Measurements from ENCODE around the gene AOC3.
"Not testable (repeated sequence)": the region's sequence is repeated elsewhere in the genome, so short reads cannot be mapped to it uniquely, and the experiment has no call there.

The AOC3 gene

GRCh38 chr17:42886283-42887176 lies 35.5 kb downstream of the AOC3 start:
- H3K4me3 Mint-ChIP-seq, result no peak overlapping the region
- no peaks in the 10 kb centered on the region for H3K36me3 Mint-ChIP-seq (ENCODE audit: low read depth)
- H3K9me3 Mint-ChIP-seq, result no peaks in the 10 kb centered on the region
- no peaks in the 10 kb centered on the region for H3K4me1 Mint-ChIP-seq (ENCODE audit: low read depth)
- no peaks in the 10 kb centered on the region for H3K27me3 Mint-ChIP-seq
- no peak overlapping the region for H3K27ac Mint-ChIP-seq

GRCh38 chr17:42889809-42890208 lies 38.8 kb downstream of the AOC3 start:
- Mint-ChIP-seq H3K36me3 (ENCODE audit: low read depth) (no peaks in the 10 kb centered on the region), H3K27ac (no peak overlapping the region), H3K4me3 (no peak overlapping the region), H3K9me3 (no peaks in the 10 kb centered on the region), H3K27me3 (peaks cover 4% of the 10 kb centered on the region), H3K4me1 (ENCODE audit: low read depth) (no peaks in the 10 kb centered on the region)

- no peak overlapping the region for H3K27ac Mint-ChIP-seq
- peaks cover 4% of the 10 kb centered on the region for H3K27me3 Mint-ChIP-seq
- H3K9me3 Mint-ChIP-seq, result no peaks in the 10 kb centered on the region
- no peak overlapping the region for H3K4me3 Mint-ChIP-seq
- H3K4me1 Mint-ChIP-seq (ENCODE audit: low read depth), result no peaks in the 10 kb centered on the region
- H3K36me3 Mint-ChIP-seq (ENCODE audit: low read depth), result no peaks in the 10 kb centered on the region
Observed at GRCh38 chr17:42891539-42892152, 40.6 kb downstream of the AOC3 start.

GRCh38 chr17:42893359-42893758 lies 42.4 kb downstream of the AOC3 start:
- H3K36me3 Mint-ChIP-seq (ENCODE audit: low read depth), result no peaks in the 10 kb centered on the region
- no peaks in the 10 kb centered on the region for H3K9me3 Mint-ChIP-seq
- no peak overlapping the region for H3K27ac Mint-ChIP-seq
- H3K4me1 Mint-ChIP-seq (ENCODE audit: low read depth), result no peaks in the 10 kb centered on the region
- peaks cover 7% of the 10 kb centered on the region for H3K27me3 Mint-ChIP-seq
- no peak overlapping the region for H3K4me3 Mint-ChIP-seq

GRCh38 chr17:42894283-42895184 lies 43.5 kb downstream of the AOC3 start:
- H3K4me3 Mint-ChIP-seq, result no peak overlapping the region
- H3K27me3 Mint-ChIP-seq, result peaks cover 7% of the 10 kb centered on the region
- H3K9me3 Mint-ChIP-seq, result no peaks in the 10 kb centered on the region
- H3K4me1 Mint-ChIP-seq (ENCODE audit: low read depth), result no peaks in the 10 kb centered on the region
- no peaks in the 10 kb centered on the region for H3K36me3 Mint-ChIP-seq (ENCODE audit: low read depth)
- H3K27ac Mint-ChIP-seq, result no peak overlapping the region

GRCh38 chr17:42895185-42895555 lies 44.2 kb downstream of the AOC3 start:
- H3K36me3 Mint-ChIP-seq (ENCODE audit: low read depth), result no peaks in the 10 kb centered on the region
- no peak overlapping the region for H3K27ac Mint-ChIP-seq
- H3K9me3 Mint-ChIP-seq, result no peaks in the 10 kb centered on the region
- H3K27me3 Mint-ChIP-seq, result peaks cover 7% of the 10 kb centered on the region
- H3K4me1 Mint-ChIP-seq (ENCODE audit: low read depth), result no peaks in the 10 kb centered on the region
- no peak overlapping the region for H3K4me3 Mint-ChIP-seq

- Mint-ChIP-seq H3K27ac (no peak overlapping the region), H3K27me3 (peaks cover 13% of the 10 kb centered on the region), H3K9me3 (no peaks in the 10 kb centered on the region), H3K4me3 (no peak overlapping the region), H3K36me3 (ENCODE audit: low read depth) (no peaks in the 10 kb centered on the region), H3K4me1 (ENCODE audit: low read depth) (no peaks in the 10 kb centered on the region)
Observed at GRCh38 chr17:42898147-42898811, 47.3 kb downstream of the AOC3 start.

- H3K27ac Mint-ChIP-seq, result not testable (repeated sequence)
Observed at GRCh38 chr17:42899981-42900380, 49.0 kb downstream of the AOC3 start.

GRCh38 chr17:42900460-42901331 lies 49.7 kb downstream of the AOC3 start, which contains the start of gene G6PC1:
TSS of gene G6PC1 (plus strand) at chr17:42900799. CDS start at chr17:42900877, 78 bp downstream.
- no peaks in the 10 kb centered on the region for H3K36me3 Mint-ChIP-seq (ENCODE audit: low read depth)
- H3K4me1 Mint-ChIP-seq (ENCODE audit: low read depth), result no peaks in the 10 kb centered on the region
- H3K27me3 Mint-ChIP-seq, result peaks cover 9% of the 10 kb centered on the region
- H3K4me3 Mint-ChIP-seq, result no peak within 1 kb of the TSS
- no peak within 1 kb of the TSS for H3K27ac Mint-ChIP-seq
- H3K9me3 Mint-ChIP-seq, result no peaks in the 10 kb centered on the region

More at GRCh38 chr17:42899981-42900380, 49.0 kb downstream of the AOC3 start:
- H3K9me3 Mint-ChIP-seq; H3K36me3 Mint-ChIP-seq (ENCODE audit: low read depth); H3K27me3 Mint-ChIP-seq; H3K4me3 Mint-ChIP-seq; H3K4me1 Mint-ChIP-seq (ENCODE audit: low read depth): not testable (repeated sequence)

- Mint-ChIP-seq H3K4me3 (no peak overlapping the region), H3K27ac (no peak overlapping the region), H3K36me3 (ENCODE audit: low read depth) (no peaks in the 10 kb centered on the region), H3K27me3 (peaks cover 9% of the 10 kb centered on the region), H3K9me3 (no peaks in the 10 kb centered on the region), H3K4me1 (ENCODE audit: low read depth) (no peaks in the 10 kb centered on the region)
Observed at GRCh38 chr17:42901535-42902229, 50.7 kb downstream of the AOC3 start.

- no peaks in the 10 kb centered on the region for H3K4me1 Mint-ChIP-seq (ENCODE audit: low read depth)
- H3K4me3 Mint-ChIP-seq, result no peak overlapping the region
- H3K27ac Mint-ChIP-seq, result no peak overlapping the region
- H3K27me3 Mint-ChIP-seq, result peaks cover 11% of the 10 kb centered on the region
- H3K36me3 Mint-ChIP-seq (ENCODE audit: low read depth), result no peaks in the 10 kb centered on the region
- H3K9me3 Mint-ChIP-seq, result no peaks in the 10 kb centered on the region
Observed at GRCh38 chr17:42904110-42904469, 53.1 kb downstream of the AOC3 start.

GRCh38 chr17:42906772-42907446 lies 55.9 kb downstream of the AOC3 start:
- H3K27me3 Mint-ChIP-seq, result peaks cover 16% of the 10 kb centered on the region
- H3K27ac Mint-ChIP-seq, result no peak overlapping the region
- H3K4me1 Mint-ChIP-seq (ENCODE audit: low read depth), result no peaks in the 10 kb centered on the region
- H3K4me3 Mint-ChIP-seq, result no peak overlapping the region
- H3K36me3 Mint-ChIP-seq (ENCODE audit: low read depth), result no peaks in the 10 kb centered on the region
- no peaks in the 10 kb centered on the region for H3K9me3 Mint-ChIP-seq

Measured in stimulated activated naive CD8-positive, alpha-beta T cell treated with anti-CD3 and anti-CD28 coated beads, Interleukin-15, Interleukin-2, amounts not matched to agents 100 ng/mL and 50 ng/mL, for 24 hours (primary cell).